ENCODE measurements around the gene NOL6. TPM values are rescaled to one million over a fixed set of nuclear protein-coding genes. Genes with fewer than 3 reads are reported as not detected.

NOL6 gene
- total RNA-seq, 4 donors from 2014 or later: 8.9 to 29.1 (median 12.7) TPM

GRCh38 chr9:33476503-33476902 lies 2.8 kb upstream of the NOL6 start:
- H3K36me3 ChIP-seq: peaks cover 0 to 3% (median 0%) of the 10 kb centered on the region in 4 donors
- in situ Hi-C loops (cut with MboI; ENCODE audit: low pct_ligation_motif_present in 1 of 4, low pct_unique_long_range_greater_than_20kb in 1 of 4, low sequenced_read_pairs in 3 of 4) (no loop called here), intact Hi-C loops (cut with DNase I; ENCODE audit: low total_unique reads) (no loop called here)
- no peaks in the 10 kb centered on the region for H3K9me3 ChIP-seq
- peaks cover 7 to 18% (median 15%) of the 10 kb centered on the region in 4 donors for H3K4me1 ChIP-seq
- DNase-seq: no peak
- no peak overlapping the region for H3K4me3 ChIP-seq
- TF ChIP-seq POLR2A (IDR thresholded peaks at IDR 0.05): no peak
- TF ChIP-seq POLR2AphosphoS5 (IDR thresholded peaks at IDR 0.05): no peak
- no peak for TF ChIP-seq EP300 (IDR thresholded peaks at IDR 0.05; ENCODE audit: low read depth)
- TF ChIP-seq CTCF (IDR thresholded peaks at IDR 0.05): no peak
- no peak overlapping the region for H3K27ac ChIP-seq
- no peaks in the 10 kb centered on the region for H3K27me3 ChIP-seq
- WGBS, 2 donors (ENCODE audit: low coverage in 1 of 2): 94% methylated on average over 6 to 10 of the region's 10 CpGs

GRCh38 chr9:33475357-33475756 lies 1.6 kb upstream of the NOL6 start:
- intact Hi-C loops (cut with DNase I; ENCODE audit: low total_unique reads): no loop called here
- Histone ChIP-seq H3K36me3 (peaks cover 0 to 10% (median 0%) of the 10 kb centered on the region in 4 donors), H3K4me1 (peaks cover 7 to 18% (median 15%) of the 10 kb centered on the region in 4 donors), H3K27me3 (no peaks in the 10 kb centered on the region), H3K4me3 (no peak overlapping the region), H3K9me3 (no peaks in the 10 kb centered on the region), H3K27ac (no peak overlapping the region)
- DNase-seq: no peak
- TF ChIP-seq EP300 (IDR thresholded peaks at IDR 0.05; ENCODE audit: low read depth) (no peak), POLR2A (IDR thresholded peaks at IDR 0.05) (no peak), POLR2AphosphoS5 (IDR thresholded peaks at IDR 0.05) (no peak), CTCF (IDR thresholded peaks at IDR 0.05) (no peak)
- in situ Hi-C loops (cut with MboI; ENCODE audit: low pct_ligation_motif_present in 1 of 4, low pct_unique_long_range_greater_than_20kb in 1 of 4, low sequenced_read_pairs in 3 of 4): no loop called here
- WGBS, 2 donors (ENCODE audit: low coverage in 1 of 2): 88% methylated on average over 1 of the region's 1 CpG; no CpG with 5 or more reads in 1 of the 2 donors

- intact Hi-C loops (cut with DNase I; ENCODE audit: low total_unique reads) (no loop called here), in situ Hi-C loops (cut with MboI; ENCODE audit: low pct_ligation_motif_present in 1 of 4, low pct_unique_long_range_greater_than_20kb in 1 of 4, low sequenced_read_pairs in 3 of 4) (loop anchor here in 1 of 4 donors (25.0 kb wide), 1 partner anchor 111 kb away; no protein-coding TSS in a partner anchor)
- DNase-seq: no peak
- no peak for TF ChIP-seq POLR2A (IDR thresholded peaks at IDR 0.05)
- H3K36me3 ChIP-seq: peaks cover 0 to 21% (median 7%) of the 10 kb centered on the region in 4 donors
- H3K27ac ChIP-seq: peak overlapping the region; percentile 49 to 87 (median 80)
- H3K9me3 ChIP-seq: no peaks in the 10 kb centered on the region
- no peaks in the 10 kb centered on the region for H3K27me3 ChIP-seq
- peaks cover 7 to 18% (median 15%) of the 10 kb centered on the region in 4 donors for H3K4me1 ChIP-seq
- peak overlapping the region; percentile 57 to 94 (median 78) for H3K4me3 ChIP-seq
- 0 to 10% methylated on average over 1 to 15 of the region's 18 CpGs for WGBS, 2 donors (ENCODE audit: low coverage in 1 of 2)
Measured at GRCh38 chr9:33472881-33473615, 676 bp downstream of the NOL6 start.

- H3K27ac ChIP-seq: no peak overlapping the region
- peaks cover 7 to 18% (median 15%) of the 10 kb centered on the region in 4 donors for H3K4me1 ChIP-seq
- peaks cover 0 to 28% (median 10%) of the 10 kb centered on the region in 4 donors for H3K36me3 ChIP-seq
- intact Hi-C loops (cut with DNase I; ENCODE audit: low total_unique reads) (no loop called here), in situ Hi-C loops (cut with MboI; ENCODE audit: low pct_ligation_motif_present in 1 of 4, low pct_unique_long_range_greater_than_20kb in 1 of 4, low sequenced_read_pairs in 3 of 4) (loop anchor here in 1 of 4 donors (25.0 kb wide), 1 partner anchor 110 kb away; no protein-coding TSS in a partner anchor)
- H3K4me3 ChIP-seq: peak overlapping the region in 1 of 4 donors; percentile 94
- no peaks in the 10 kb centered on the region for H3K9me3 ChIP-seq
- DNase-seq: no peak
- no peaks in the 10 kb centered on the region for H3K27me3 ChIP-seq
- TF ChIP-seq POLR2AphosphoS5 (IDR thresholded peaks at IDR 0.05) (no peak), POLR2A (IDR thresholded peaks at IDR 0.05) (no peak)
- WGBS, 2 donors (ENCODE audit: low coverage in 1 of 2): 85 to 88% methylated on average over 6 to 16 of the region's 16 CpGs
Measured at GRCh38 chr9:33472171-33472880, 1.4 kb downstream of the NOL6 start.

- Histone ChIP-seq H3K27ac (no peak overlapping the region), H3K4me1 (peaks cover 7 to 18% (median 15%) of the 10 kb centered on the region in 4 donors), H3K36me3 (peaks cover 0 to 31% (median 12%) of the 10 kb centered on the region in 4 donors), H3K27me3 (no peaks in the 10 kb centered on the region), H3K9me3 (no peaks in the 10 kb centered on the region), H3K4me3 (no peak overlapping the region)
- no peak for TF ChIP-seq POLR2A (IDR thresholded peaks at IDR 0.05)
- no peak for TF ChIP-seq EP300 (IDR thresholded peaks at IDR 0.05; ENCODE audit: low read depth)
- no peak for TF ChIP-seq POLR2AphosphoS5 (IDR thresholded peaks at IDR 0.05)
- DNase-seq: no peak
- in situ Hi-C loops (cut with MboI; ENCODE audit: low pct_ligation_motif_present in 1 of 4, low pct_unique_long_range_greater_than_20kb in 1 of 4, low sequenced_read_pairs in 3 of 4): loop anchor here in 1 of 4 donors (25.0 kb wide), 1 partner anchor 109 kb away; no protein-coding TSS in a partner anchor
- intact Hi-C loops (cut with DNase I; ENCODE audit: low total_unique reads): no loop called here
- WGBS, 2 donors (ENCODE audit: low coverage in 1 of 2): 61 to 88% methylated on average over 2 of the region's 2 CpGs
Measured at GRCh38 chr9:33471361-33471760, 2.4 kb downstream of the NOL6 start.
